GM19035 (cell line): ENCODE data around the gene TSGA10IP.
"Not testable (repeated sequence)": the region's sequence is repeated elsewhere in the genome, so short reads cannot be mapped to it uniquely, and the experiment has no call there.

ENCODE experiments used
- ATAC-seq: cut with Tn5 transposase; IDR thresholded peaks from one replicate; pipeline ENCODE4 v1.9.1; 2021; ENCODE audit not compliant: unreplicated experiment

The TSGA10IP gene

DNA sequence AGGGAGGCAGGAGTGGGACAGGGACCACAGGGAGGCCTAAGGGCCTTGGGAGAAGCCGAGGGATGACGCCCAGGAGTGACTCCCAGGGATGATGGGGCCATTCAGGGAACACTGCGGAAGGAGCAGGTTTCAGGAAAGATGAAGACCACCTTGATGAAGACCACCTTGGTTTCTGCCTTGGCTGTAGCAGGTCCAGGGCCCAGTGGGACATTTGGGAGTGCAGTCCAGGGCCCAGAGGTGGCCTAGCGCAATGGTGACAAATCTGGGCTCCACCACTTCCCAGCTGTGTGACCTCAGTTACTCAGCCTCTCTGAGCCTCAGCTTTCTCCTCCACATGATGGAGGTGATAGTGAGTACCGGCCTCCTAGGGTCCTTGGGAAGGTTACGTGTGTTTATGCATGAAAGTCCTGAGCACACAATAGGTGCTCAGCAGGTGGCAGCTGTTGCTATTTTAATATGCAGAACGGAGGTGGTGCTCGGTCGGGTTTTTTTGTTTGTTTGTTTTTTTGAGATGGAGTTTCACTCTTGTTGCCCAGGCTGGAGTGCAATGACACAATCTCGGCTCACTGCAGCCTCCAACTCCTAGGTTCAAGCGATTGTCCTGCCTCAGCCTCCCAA lies 770 bp downstream of the TSGA10IP start:
- ATAC-seq = no peak

DNA sequence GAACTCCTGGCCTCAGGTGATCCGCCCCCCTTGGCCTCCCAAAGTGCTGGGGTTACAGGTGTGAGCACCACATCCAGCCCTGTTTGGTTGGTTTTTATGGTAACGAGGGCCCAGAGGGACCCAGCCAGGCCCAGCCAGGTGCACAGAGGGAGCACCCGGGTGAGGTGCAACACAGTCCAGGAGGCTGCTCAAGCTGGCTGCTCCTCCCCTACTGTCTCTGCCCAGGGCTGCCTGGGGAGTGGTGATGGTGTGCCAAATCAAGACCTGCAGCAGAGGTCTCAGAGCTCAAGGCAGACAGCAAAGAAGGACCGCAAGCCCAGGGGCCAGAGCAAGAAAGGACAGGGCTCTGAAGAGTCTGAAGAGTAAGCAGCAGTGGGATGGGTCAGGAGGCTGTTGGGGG lies 1.4 kb downstream of the TSGA10IP start:
- no peak for ATAC-seq

- ATAC-seq = no peak
Observed at GRCh38 chr11:65947133-65947532, 1.9 kb downstream of the TSGA10IP start.

DNA sequence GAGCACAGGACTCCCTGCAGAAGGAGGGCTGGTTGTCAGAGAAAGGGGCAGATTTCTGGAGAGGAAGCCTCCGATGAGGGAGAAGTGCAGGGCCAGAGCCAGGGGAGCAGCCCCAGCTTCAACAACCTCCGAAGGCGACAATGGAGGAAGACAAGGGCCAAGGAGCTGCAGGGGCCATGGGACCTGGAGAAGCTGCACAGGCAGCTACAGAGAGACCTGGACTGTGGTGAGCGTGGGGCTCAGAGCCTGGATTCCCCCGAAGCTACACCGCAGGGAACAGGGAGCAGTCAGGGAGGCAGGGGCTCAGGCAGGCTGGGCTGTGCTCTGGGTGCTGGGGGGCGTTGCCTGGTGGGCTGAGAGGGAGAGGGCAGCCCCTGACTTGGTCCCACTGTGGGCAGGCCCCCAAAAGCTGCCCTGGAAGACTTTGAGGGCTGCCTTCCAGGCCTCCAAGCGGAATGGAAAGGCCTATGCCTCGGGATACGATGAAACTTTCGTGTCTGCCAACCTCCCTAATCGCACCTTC lies 2.4 kb downstream of the TSGA10IP start:
- ATAC-seq = no peak

- ATAC-seq = not testable (repeated sequence)
Observed at GRCh38 chr11:65950711-65951110, 5.4 kb downstream of the TSGA10IP start.

DNA sequence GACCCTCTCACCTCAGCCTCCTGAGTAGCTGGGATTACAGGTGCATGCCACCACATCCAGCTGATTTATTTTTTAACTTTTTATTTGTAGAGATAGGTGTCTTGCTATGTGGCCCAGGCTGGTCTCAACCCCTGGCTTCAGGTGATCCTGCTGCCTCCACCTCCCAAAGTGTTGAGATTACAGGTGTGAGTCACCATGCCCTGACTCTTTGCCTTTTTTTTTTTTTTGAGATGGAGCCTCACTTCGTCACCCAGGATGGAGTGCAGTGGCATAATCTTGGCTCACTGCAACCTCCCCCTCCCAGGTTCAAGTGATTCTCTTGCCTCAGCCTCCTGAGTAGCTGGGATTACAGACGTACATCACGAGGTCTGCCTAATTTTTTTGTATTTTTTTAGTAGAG lies 6.4 kb downstream of the TSGA10IP start:
- not testable (repeated sequence) for ATAC-seq

GRCh38 chr11:65952052-65952521 lies 6.8 kb downstream of the TSGA10IP start:
- ATAC-seq = no peak

DNA sequence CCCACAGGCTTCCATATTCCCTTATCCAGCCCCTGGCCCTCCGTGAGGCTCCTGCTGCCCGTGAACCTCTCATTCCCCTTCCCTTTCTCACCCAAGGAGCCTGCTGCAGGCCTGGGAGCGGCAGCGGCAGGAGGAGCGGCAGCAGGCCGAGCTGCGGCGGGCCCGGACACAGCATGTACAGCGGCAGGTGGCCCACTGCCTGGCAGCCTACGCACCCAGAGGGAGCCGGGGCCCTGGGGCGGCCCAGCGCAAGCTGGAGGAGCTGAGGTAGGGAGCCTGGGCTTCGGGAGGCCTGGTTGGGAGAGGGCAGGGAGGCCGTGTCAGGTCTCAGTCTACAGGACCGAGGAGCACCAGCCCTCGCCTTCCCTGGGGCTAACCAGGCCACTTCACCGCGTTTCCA lies 8.2 kb downstream of the TSGA10IP start:
- no peak for ATAC-seq

DNA sequence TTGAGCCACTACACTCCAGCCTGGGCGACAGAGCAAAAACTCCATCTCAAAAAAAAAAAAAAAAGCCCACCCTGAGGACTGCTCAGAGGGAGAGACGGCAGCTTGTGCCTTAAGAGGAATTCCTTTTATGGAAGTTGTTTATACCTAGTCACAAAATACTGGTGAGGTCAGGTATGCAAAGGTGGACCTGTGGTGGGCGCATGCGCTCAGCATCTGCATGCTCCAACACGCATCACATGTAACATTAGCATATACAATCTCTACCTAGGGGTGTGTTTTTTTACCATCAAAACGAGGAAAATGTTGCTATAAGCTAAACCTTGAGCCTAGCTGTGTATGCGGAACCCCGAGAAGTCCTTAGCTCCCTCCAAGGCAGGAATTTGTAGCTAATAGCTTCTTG lies 9.5 kb downstream of the TSGA10IP start:
- no peak for ATAC-seq

DNA sequence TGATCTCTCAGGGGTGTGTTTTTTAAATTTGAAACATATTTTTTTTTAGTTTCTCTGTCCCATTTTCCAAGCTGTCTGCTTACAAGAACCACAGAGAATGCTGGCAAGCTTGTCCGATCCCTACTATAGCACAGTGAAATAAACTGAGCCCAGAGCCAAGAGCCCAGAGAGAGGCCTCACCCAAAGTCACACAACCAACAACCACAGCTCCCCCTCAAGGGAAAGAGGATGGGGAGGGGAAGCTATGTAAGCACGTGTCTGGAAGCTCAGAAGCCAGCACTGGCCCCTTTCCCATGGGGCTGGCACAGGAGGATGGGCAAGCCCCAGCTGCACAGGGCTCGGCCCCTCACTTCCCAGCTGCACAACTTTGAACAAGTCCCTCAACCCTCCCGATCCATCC lies 13.0 kb downstream of the TSGA10IP start:
- ATAC-seq = no peak

DNA sequence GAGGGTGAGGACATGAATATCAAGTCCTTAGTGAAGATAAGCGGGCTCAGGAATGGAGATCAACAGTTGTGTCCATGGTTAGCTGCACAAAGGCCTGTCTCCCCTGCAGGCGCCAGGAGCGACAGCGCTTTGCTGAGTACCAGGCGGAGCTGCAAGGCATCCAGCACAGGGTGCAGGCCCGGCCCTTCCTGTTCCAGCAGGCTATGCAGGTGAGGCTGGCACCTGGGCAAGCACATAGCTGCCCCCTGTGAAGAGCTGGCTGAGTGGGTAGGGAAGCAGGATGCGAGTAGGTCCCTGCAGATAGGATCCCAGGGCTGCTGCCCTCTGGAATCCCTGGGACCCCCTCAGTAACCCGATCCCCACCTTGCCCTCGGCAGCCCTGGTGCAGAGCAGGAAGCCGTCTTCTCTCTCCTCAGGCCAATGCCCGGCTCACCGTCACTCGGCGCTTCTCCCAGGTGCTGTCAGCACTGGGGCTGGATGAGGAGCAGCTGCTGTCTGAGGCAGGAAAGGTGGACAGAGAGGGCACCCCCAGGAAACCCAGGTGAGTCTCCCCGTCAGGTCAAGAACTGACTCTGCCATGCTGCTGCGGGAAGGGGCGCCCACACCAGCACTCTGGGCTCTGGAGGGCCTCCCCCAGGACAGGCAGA lies 13.6 kb downstream of the TSGA10IP start:
- ATAC-seq = no peak

GRCh38 chr11:65960824-65961266 lies 15.6 kb downstream of the TSGA10IP start:
- ATAC-seq = no peak

DNA sequence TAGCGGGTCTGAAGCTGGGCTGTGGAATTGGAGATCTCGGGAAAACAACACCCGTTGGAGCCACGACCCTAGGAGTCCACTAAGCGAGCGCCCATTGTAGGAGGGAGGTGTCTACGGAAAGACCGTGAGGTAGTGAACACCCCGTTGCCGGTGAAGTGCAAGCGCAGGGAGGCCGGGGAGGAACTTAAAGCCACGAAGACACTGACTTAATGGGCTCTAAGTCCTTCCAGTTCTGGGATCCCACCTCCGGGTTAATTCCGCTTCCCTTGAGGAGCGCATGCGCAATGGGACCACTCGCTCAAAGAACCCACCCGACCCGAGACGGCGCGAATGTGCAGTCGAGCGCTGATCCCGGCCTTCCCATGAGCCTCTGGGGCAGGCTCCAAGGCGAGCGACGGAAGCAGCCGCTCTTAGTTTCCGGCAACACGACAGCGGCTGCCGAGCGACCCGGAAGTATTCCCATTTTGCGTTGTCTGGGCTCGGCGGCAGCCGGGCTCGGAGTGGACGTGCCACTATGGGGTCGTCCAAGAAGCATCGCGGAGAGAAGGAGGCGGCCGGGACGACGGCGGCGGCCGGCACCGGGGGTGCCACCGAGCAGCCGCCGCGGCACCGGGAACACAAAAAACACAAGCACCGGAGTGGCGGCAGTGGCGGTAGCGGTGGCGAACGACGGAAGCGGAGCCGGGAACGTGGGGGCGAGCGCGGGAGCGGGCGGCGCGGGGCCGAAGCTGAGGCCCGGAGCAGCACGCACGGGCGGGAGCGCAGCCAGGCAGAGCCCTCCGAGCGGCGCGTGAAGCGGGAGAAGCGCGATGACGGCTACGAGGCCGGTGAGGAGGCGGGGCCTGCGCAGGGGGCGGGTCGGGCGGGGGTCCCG lies 16.2 kb downstream of the TSGA10IP start, which contains the start of gene SART1:
Gene SART1 (plus strand): TSS at position 468 of the 874 bp plus-strand sequence. CDS start 47 bp downstream, at position 515.
- ATAC-seq = peak; percentile 90

- no peak for ATAC-seq
Observed at GRCh38 chr11:65962141-65962564, 16.9 kb downstream of the TSGA10IP start.

- ATAC-seq = no peak
Observed at GRCh38 chr11:65964906-65965305, 19.6 kb downstream of the TSGA10IP start.

GRCh38 chr11:65965986-65966762 lies 20.9 kb downstream of the TSGA10IP start:
- no peak for ATAC-seq

DNA sequence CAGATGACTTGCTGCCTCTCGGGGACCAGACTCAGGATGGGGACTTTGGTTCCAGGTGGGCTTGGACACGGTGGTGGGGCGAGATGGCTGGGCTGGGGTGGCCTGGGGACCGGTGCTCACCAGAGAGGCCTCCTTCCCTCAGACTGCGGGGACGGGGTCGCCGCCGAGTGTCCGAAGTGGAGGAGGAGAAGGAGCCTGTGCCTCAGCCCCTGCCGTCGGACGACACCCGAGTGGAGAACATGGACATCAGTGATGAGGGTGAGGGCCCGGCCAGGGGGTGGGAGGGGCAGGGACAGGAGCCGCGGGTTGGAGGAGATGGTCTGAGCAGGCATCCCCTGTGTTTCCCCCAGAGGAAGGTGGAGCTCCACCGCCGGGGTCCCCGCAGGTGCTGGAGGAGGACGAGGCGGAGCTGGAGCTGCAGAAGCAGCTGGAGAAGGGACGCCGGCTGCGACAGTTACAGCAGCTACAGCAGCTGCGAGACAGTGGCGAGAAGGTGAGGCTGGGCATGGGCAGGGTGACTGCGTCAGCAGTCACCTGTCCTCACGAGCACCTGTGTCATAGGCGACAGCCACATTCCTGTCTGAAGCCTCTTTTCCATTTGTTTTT lies 22.2 kb downstream of the TSGA10IP start:
- no peak for ATAC-seq

GRCh38 chr11:65968600-65969482 lies 23.6 kb downstream of the TSGA10IP start:
- no peak for ATAC-seq

DNA sequence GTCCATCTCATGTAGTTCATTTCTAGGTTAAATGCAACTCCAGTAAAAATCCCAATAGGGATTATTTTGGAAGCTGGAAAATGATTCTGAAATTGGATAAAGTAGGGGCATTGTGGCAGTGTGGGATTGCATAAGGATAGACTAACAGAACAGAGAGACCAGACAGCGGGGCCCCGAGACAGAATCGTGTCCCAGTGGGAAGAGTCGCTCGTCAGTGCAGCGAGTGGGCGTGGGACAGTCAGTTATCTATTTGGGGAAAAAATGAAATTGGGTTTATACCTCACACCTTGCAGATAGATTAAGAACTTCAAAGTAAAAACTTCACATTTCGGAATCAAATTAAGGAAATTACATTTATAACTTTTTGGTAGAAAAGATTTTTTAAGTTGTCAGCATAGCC lies 26.8 kb downstream of the TSGA10IP start:
- ATAC-seq = no peak
